K562 (cell line): Measurements from ENCODE around the gene MOB1B. TPM values are rescaled to one million over a fixed set of nuclear protein-coding genes. Genes with fewer than 3 reads are reported as not detected.

Experiments
- ATAC-seq: fragments of 200-7000 bp; cut with Tn5 transposase; 3 replicates; pipeline ENCODE4 v1.9.1; 2020; ENCODE audit warnings: moderate library complexity
- BruUV-seq: library from RNA; stranded (reverse); fragments of 400-500 nt; replicated peaks from 2 replicates; lab custom pipeline; 2021; lab: Mats Ljungman, UMichigan
- CTCF ChIA-PET: fragments of 300-600 bp; formaldehyde crosslinking; extraction: SDS; loops from one replicate; lab custom pipeline; 2021; ENCODE audit warnings: low intra/inter-chr PET ratio; lab: Yijun Ruan, JAX
- POLR2A ChIA-PET: fragments of 300-600, 350-650 bp; sonication (Branson Sonifier 250); formaldehyde crosslinking; extraction: SDS; loops from one replicate; lab custom pipeline; 2021; ENCODE audit warnings: antibody characterized with exemption, inconsistent platforms; lab: Yijun Ruan, JAX
- DNase-seq, 4 experiments: peaks; one replicate each; pipeline versions ENCODE4 v3.0.0 to v3.0.0-alpha.2; 2011 to 2018; ENCODE audit warnings: low spot score in 3 of 4, mixed read lengths in 3 of 4; ENCODE audit errors: extremely low read depth in 1 of 4
- FAIRE-seq: peaks from 2 replicates; lab custom pipeline; 2011; peaks lifted over from hg19 to GRCh38; lab: Jason Lieb, UNC
- H2AFZ ChIP-seq: 2 replicates; pipeline ENCODE4 v1.6.0; 2011; ENCODE audit warnings: low read depth, low read length, control low read depth, inconsistent platforms
- H3K27ac ChIP-seq: fragments of 200-600 bp; 3 replicates; pipeline ENCODE4 v1.8.0; 2011; ENCODE audit warnings: low read depth, mild to moderate bottlenecking, control low read depth, inconsistent platforms, low read length, moderate library complexity, mixed read lengths; ENCODE audit errors: extremely low read depth
- H3K27me3 ChIP-seq, 2 experiments: fragments of 300-600 bp in 1 of 2; 2 replicates in 1 of 2; 3 replicates in 1 of 2; pipeline versions ENCODE4 v1.6.0 to v1.8.0; 2011; ENCODE audit warnings: inconsistent platforms in 2 of 2, low read length in 2 of 2, mild to moderate bottlenecking in 1 of 2, mixed read lengths in 1 of 2, moderate library complexity in 1 of 2; ENCODE audit not compliant: control insufficient read depth in 2 of 2, insufficient read depth in 2 of 2
- H3K36me3 ChIP-seq: fragments of 300-600 bp; 3 replicates; pipeline ENCODE4 v1.8.0; 2011; ENCODE audit warnings: mild to moderate bottlenecking, low read length, inconsistent platforms; ENCODE audit not compliant: control insufficient read depth, insufficient read depth
- H3K4me1 ChIP-seq, 2 experiments: fragments of 200-600 bp in 1 of 2; replicated peaks in 1 of 2; 2 replicates in 1 of 2; 3 replicates in 1 of 2; pipeline versions ENCODE4 v1.5.1 to v1.8.0; 2011; ENCODE audit warnings: inconsistent platforms in 2 of 2, low read length in 2 of 2, mild to moderate bottlenecking in 1 of 2, mixed read lengths in 1 of 2, moderate library complexity in 1 of 2; ENCODE audit not compliant: control insufficient read depth in 2 of 2, insufficient read depth in 2 of 2
- H3K4me2 ChIP-seq: 2 replicates; pipeline ENCODE4 v1.6.1; 2011; ENCODE audit warnings: low read length, control low read depth, inconsistent platforms, mixed read lengths; ENCODE audit not compliant: insufficient read depth
- H3K4me3 ChIP-seq: fragments of 200-600 bp; sonication (generic), shearing (Covaris generic); 2 replicates; pipeline ENCODE4 v1.5.1; 2016; ENCODE audit warnings: control low read depth, inconsistent platforms
- H3K79me2 ChIP-seq: fragments of 200-600 bp; 3 replicates; pipeline ENCODE4 v1.8.0; 2011; ENCODE audit warnings: low read length, inconsistent platforms; ENCODE audit not compliant: control insufficient read depth, insufficient read depth
- H3K9ac ChIP-seq, 2 experiments: 2 replicates each; pipeline versions ENCODE4 v1.6.0 to v1.6.1; 2011; ENCODE audit warnings: low read depth in 2 of 2, low read length in 2 of 2, control low read depth in 1 of 2, inconsistent platforms in 1 of 2, mild to moderate bottlenecking in 1 of 2, mixed read lengths in 1 of 2; ENCODE audit not compliant: insufficient read depth in 1 of 2
- H3K9me1 ChIP-seq: one replicate; pipeline ENCODE4 v1.6.0; 2011; ENCODE audit warnings: inconsistent platforms, mild to moderate bottlenecking, low read length, moderate library complexity; ENCODE audit not compliant: control insufficient read depth, insufficient read depth
- H3K9me3 ChIP-seq: replicated peaks from 2 replicates; pipeline ENCODE4 v1.5.1; 2011; ENCODE audit warnings: low read depth, low read length, inconsistent platforms; ENCODE audit not compliant: control insufficient read depth, insufficient read depth
- H4K20me1 ChIP-seq: replicated peaks from 2 replicates; pipeline ENCODE4 v1.6.1; 2011; ENCODE audit warnings: low read length, inconsistent platforms, mixed read lengths; ENCODE audit not compliant: control insufficient read depth, insufficient read depth
- EHMT2 ChIP-seq: fragments of 450-650 bp; IDR thresholded peaks from 2 replicates; pipeline ENCODE4 v1.6.1; 2018; ENCODE audit warnings: antibody characterized with exemption
- FOXK2 ChIP-seq, 2 experiments: fragments of 450-650 bp; IDR thresholded peaks in 1 of 2; conservative IDR thresholded peaks in 1 of 2; 2 replicates each; pipeline ENCODE4 v1.6.1; 2016; ENCODE audit warnings: low read depth in 2 of 2, mild to moderate bottlenecking in 1 of 2
- GATAD2B ChIP-seq: fragments of 450-650 bp; IDR thresholded peaks from 2 replicates; pipeline ENCODE4 v1.6.1; 2017; ENCODE audit warnings: mild to moderate bottlenecking, borderline replicate concordance
- MAZ ChIP-seq, 2 experiments: fragments of 450-650 bp in 1 of 2; sonication (generic) in 1 of 2; formaldehyde crosslinking; IDR thresholded peaks in 1 of 2; conservative IDR thresholded peaks in 1 of 2; 2 replicates each; pipeline versions ENCODE4 v1.4.0 to v1.5.0; 2020; ENCODE audit warnings: mild to moderate bottlenecking in 1 of 2, missing genetic modification reagents in 1 of 2
- MYBL2 ChIP-seq, 2 experiments: fragments of 450-650 bp in 1 of 2; sonication (generic) in 1 of 2; formaldehyde crosslinking in 1 of 2; IDR thresholded peaks; 2 replicates each; pipeline versions ENCODE4 v1.6.1 to v1.8.1; 2017 to 2022; ENCODE audit warnings: borderline replicate concordance in 1 of 2, inconsistent platforms in 1 of 2, low read depth in 1 of 2, mild to moderate bottlenecking in 1 of 2, missing genetic modification reagents in 1 of 2, moderate library complexity in 1 of 2
- NR3C1 ChIP-seq: sonication (generic); formaldehyde crosslinking; IDR thresholded peaks from 2 replicates; pipeline ENCODE4 v1.8.1; 2022; ENCODE audit warnings: missing genetic modification reagents
- POLR2G ChIP-seq: fragments of 200-400 bp; formaldehyde crosslinking; IDR thresholded peaks from 2 replicates; pipeline ENCODE4 v1.6.1; 2017; ENCODE audit warnings: low read depth, mild to moderate bottlenecking, antibody characterized with exemption, low read length, moderate library complexity
- RBM25 ChIP-seq: fragments of 200-400 bp; formaldehyde crosslinking; IDR thresholded peaks from 2 replicates; pipeline ENCODE4 v1.6.1; 2018; ENCODE audit warnings: low read length, low read depth, moderate library complexity; ENCODE audit not compliant: severe bottlenecking
- SMARCE1 ChIP-seq: fragments of 450-650 bp; IDR thresholded peaks from 2 replicates; pipeline ENCODE4 v1.7.1; 2016; ENCODE audit warnings: mild to moderate bottlenecking
- SREBF1 ChIP-seq: fragments of 150-350 bp; IDR thresholded peaks from 2 replicates; pipeline ENCODE4 v1.6.1; 2014; ENCODE audit warnings: antibody characterized with exemption, low read depth, low read length, borderline replicate concordance
- TEAD1 ChIP-seq, 2 experiments: fragments of 450-650 bp in 1 of 2; sonication (generic) in 1 of 2; formaldehyde crosslinking; IDR thresholded peaks; 2 replicates each; pipeline versions ENCODE4 v1.4.0 to v1.8.0; 2020 to 2022; ENCODE audit warnings: mild to moderate bottlenecking in 2 of 2, missing genetic modification reagents in 1 of 2
- WHSC1 ChIP-seq: IDR thresholded peaks from one replicate; pipeline ENCODE4 v1.6.1; 2012; ENCODE audit warnings: low read length, control low read depth, inconsistent platforms
- ZNF124 ChIP-seq: sonication (generic); formaldehyde crosslinking; IDR thresholded peaks from 2 replicates; pipeline ENCODE4 v1.8.1; 2022; ENCODE audit warnings: missing genetic modification reagents
- ZNF146 ChIP-seq: IDR thresholded peaks from one replicate; pipeline ENCODE4 v1.6.1; 2018; ENCODE audit warnings: missing compliant biosample characterization; ENCODE audit not compliant: unreplicated experiment
- ZNF316 ChIP-seq: fragments of 450-650 bp; IDR thresholded peaks from 2 replicates; pipeline ENCODE4 v1.6.1; 2016
- ZNF561 ChIP-seq: fragments of 450-650 bp; formaldehyde crosslinking; conservative IDR thresholded peaks from 2 replicates; pipeline ENCODE4 v1.4.0; 2020; ENCODE audit warnings: mild to moderate bottlenecking, moderate library complexity
- ZNF668 ChIP-seq: fragments of 250-450 bp; sonication (Bioruptor Pico); IDR thresholded peaks from 2 replicates; pipeline ENCODE4 v1.8.0; 2022; ENCODE audit warnings: mild to moderate bottlenecking, inconsistent platforms
- WGBS: fragments of 100-300 bp; shearing (Covaris generic); methylation state at CpG from one replicate; pipeline ENCODE4 v1.1.6; 2016; ENCODE audit warnings: low coverage, mixed read lengths; ENCODE audit not compliant: insufficient coverage; ENCODE audit errors: missing lambda C conversion rate; 5-methylcytosine and 5-hydroxymethylcytosine counted together
- in situ Hi-C: fragments of 300-500 bp; cut with MboI; formaldehyde crosslinking; loops from 4 replicates; pipeline ENCODE4 v1.15.0; 2018; ENCODE audit warnings: inconsistent platforms, mixed read lengths
- intact Hi-C: fragments of 100-400 bp; cut with micrococcal nuclease; formaldehyde crosslinking; loops from 2 replicates; pipeline ENCODE4 v1.14.2; 2022
- polyA plus RNA-seq, 8 experiments: library from polyadenylated mRNA; depleted of rRNA in 4 of 8; stranded (reverse) in 5 of 8; unstranded in 3 of 8; fragments of >200 nt; fragmentation: Nextera tagmentation in 2 of 8; fragmentation: Illumina TruSeq in 1 of 8; extraction: Ambion mirVana in 2 of 8; extraction: Trizol in 1 of 8; gene quantifications; 2 replicates each; pipeline versions ENCODE4 v1.2.1 to v1.2.3, GENCODE V29; 2011 to 2014; ENCODE audit warnings: inconsistent platforms in 1 of 8, missing spikeins in 1 of 8
- total RNA-seq, 7 experiments: library from RNA; depleted of rRNA in 6 of 7; stranded (reverse); fragments of >200 nt in 6 of 7; fragmentation: Illumina TruSeq in 2 of 7; extraction: Trizol in 2 of 7; gene quantifications; 2 replicates each; pipeline versions ENCODE4 v1.2.1 to v1.2.3, GENCODE V29; 2011 to 2021; ENCODE audit warnings: low replicate concordance in 1 of 7
- TF ChIP-seq, protein P1 (sequence below): fragments of 250-450 bp; sonication (Bioruptor Pico); IDR thresholded peaks from 2 replicates; pipeline ENCODE4 v1.8.0; 2021; ENCODE audit warnings: moderate library complexity, mild to moderate bottlenecking, inconsistent platforms

MOB1B gene
- total and polyA plus RNA-seq, 9 of the 15 experiments (the other 6 are each of a cell fraction or from before 2014, with no cell fraction given): 8.4 to 37.8 (median 19.0) TPM

DNA sequence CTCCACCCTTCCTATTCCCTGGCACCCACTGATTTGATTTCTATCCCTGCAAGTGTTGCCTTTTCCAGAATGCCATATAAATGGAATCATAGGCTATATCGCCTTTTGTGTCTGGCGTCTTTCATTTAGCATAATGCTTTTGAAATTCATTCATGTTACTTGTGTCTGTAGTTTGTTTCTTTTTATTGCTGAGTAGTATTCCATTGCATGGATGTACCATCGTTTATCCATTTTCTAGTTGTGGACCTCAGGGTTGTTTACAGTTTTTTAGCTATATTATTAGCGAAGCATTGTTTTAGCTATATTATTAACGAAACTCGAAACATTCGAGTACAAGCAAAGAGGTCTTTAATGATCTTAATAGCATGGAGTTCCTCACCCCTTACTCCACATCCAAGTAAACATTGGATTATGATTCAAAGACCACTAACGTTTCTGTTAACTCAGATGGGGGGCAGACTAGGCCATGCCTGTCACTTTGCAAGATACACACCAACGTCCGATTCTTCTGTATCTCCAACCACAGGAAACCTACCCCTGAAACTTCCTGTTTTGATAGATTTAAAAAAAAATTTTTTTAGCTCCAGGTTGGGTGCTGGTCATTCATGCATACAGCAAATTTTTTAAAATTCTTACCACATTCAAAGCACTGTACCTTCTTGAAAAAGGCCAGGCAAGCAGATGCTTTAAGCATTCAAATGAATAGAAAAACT lies 92.4 kb downstream of the MOB1B start:
- Histone ChIP-seq H3K4me1 (peaks cover 15 to 19% of the 10 kb centered on the region in 2 experiments; a peak in 4 of 5 replicates), H3K36me3 (peaks cover 15% of the 10 kb centered on the region; the same call in 1 of the 3 replicates), H3K79me2 (peaks cover 55% of the 10 kb centered on the region), H3K9me1 (no peaks in the 10 kb centered on the region), H3K27me3 (no peaks in the 10 kb centered on the region), H3K27ac (peak overlapping the region; percentile 85), H4K20me1 (no peaks in the 10 kb centered on the region), H2AFZ (peak overlapping the region; percentile 94), H3K9ac (peak overlapping the region; percentile 79 to 99), H3K4me2 (peak overlapping the region; percentile 85), H3K9me3 (no peaks in the 10 kb centered on the region), H3K4me3 (peak overlapping the region; percentile 82)
- DNase-seq (peak in 1 of 4 experiments; percentile 42), ATAC-seq (no peak), FAIRE-seq (no peak)
- 4% methylated on average over 10 of the region's 10 CpGs for WGBS
- POLR2A ChIA-PET: interaction anchor here (0.6 to 1.3 kb wide), 4 partner anchors 9 to 21 kb away, joined by 3 to 6 read pairs (median 3); no protein-coding TSS in a partner anchor
- intact Hi-C loops: loop anchor here (5.0 to 10.0 kb wide), 2 partner anchors 157 to 290 kb away; partner anchors contain the start of gene GRSF1
- in situ Hi-C loops: no loop called here
- CTCF ChIA-PET: no interaction called here
- no TSS peak for BruUV-seq
- TF ChIP-seq POLR2G: no peak
- TF ChIP-seq ZNF124 (CRISPR knock-in tag): no peak
- TF ChIP-seq SREBF1: no peak
- TF ChIP-seq TEAD1 (CRISPR knock-in tag; IDR thresholded peaks at IDR 0.05): no peak
- 0 out of 4 replicates have a peak, but pooled peaks of 1 of the 2 experiments have one; percentile 3 for TF ChIP-seq MAZ (CRISPR knock-in tag; conservative IDR thresholded peaks at IDR 0.05 in 1 of 2, IDR thresholded peaks at IDR 0.05 in 1 of 2)
- no peak for TF ChIP-seq ZNF668
- TF ChIP-seq GATAD2B: 0 out of 2 replicates have a peak, but pooled peaks have one; percentile 15
- peak in 1 of 2 experiments; percentile 47; a peak in 1 of 4 replicates for TF ChIP-seq FOXK2 (conservative IDR thresholded peaks at IDR 0.05 in 1 of 2, IDR thresholded peaks at IDR 0.05 in 1 of 2; ENCODE audit: low read depth in 2 of 2)
- 0 out of 2 replicates have a peak, but pooled peaks have one; percentile 25 for TF ChIP-seq MYBL2 (IDR thresholded peaks at IDR 0.05; ENCODE audit: low read depth)
- no peak for TF ChIP-seq MYBL2 (CRISPR knock-in tag; IDR thresholded peaks at IDR 0.05; ENCODE audit: borderline replicate concordance)
- TF ChIP-seq SMARCE1: no peak
- TF ChIP-seq EHMT2: no peak
- TF ChIP-seq NR3C1 (CRISPR knock-in tag): no peak
- no peak for TF ChIP-seq WHSC1
- peak; percentile 59 for TF ChIP-seq ZNF316
- no peak for TF ChIP-seq RBM25
- peak; percentile 76 for TF ChIP-seq ZNF146 (CRISPR knock-in tag)
- TF ChIP-seq, protein P1, sequence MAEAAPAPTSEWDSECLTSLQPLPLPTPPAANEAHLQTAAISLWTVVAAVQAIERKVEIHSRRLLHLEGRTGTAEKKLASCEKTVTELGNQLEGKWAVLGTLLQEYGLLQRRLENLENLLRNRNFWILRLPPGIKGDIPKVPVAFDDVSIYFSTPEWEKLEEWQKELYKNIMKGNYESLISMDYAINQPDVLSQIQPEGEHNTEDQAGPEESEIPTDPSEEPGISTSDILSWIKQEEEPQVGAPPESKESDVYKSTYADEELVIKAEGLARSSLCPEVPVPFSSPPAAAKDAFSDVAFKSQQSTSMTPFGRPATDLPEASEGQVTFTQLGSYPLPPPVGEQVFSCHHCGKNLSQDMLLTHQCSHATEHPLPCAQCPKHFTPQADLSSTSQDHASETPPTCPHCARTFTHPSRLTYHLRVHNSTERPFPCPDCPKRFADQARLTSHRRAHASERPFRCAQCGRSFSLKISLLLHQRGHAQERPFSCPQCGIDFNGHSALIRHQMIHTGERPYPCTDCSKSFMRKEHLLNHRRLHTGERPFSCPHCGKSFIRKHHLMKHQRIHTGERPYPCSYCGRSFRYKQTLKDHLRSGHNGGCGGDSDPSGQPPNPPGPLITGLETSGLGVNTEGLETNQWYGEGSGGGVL (CRISPR knock-in tag): no peak
- TF ChIP-seq ZNF561 (CRISPR knock-in tag): no peak
